WTC11 (cell line): Measurements from ENCODE around the gene LNX1. TPM values are rescaled to one million over a fixed set of nuclear protein-coding genes. Genes with fewer than 3 reads are reported as not detected.

ENCODE experiments used
- ATAC-seq: fragments of 200-7000 bp; cut with Tn5 transposase; 2 replicates; pipeline ENCODE4 v1.10.0; 2021; ENCODE audit warnings: mild to moderate bottlenecking, moderate library complexity
- CTCF ChIA-PET: fragments of 300-600 bp; sonication (Branson Sonifier 250); formaldehyde crosslinking; loops from one replicate; lab custom pipeline; 2021; ENCODE audit warnings: antibody characterized with exemption; lab: Charles Lee
- POLR2A ChIA-PET: fragments of 350-600 bp; sonication (Branson Sonifier 250); formaldehyde crosslinking; loops from one replicate; lab custom pipeline; 2021; ENCODE audit warnings: antibody characterized with exemption; lab: Charles Lee
- DNase-seq: peaks from one replicate; pipeline ENCODE4 v3.0.0; 2021; ENCODE audit warnings: low spot score
- H3K27ac Mint-ChIP-seq: 2 replicates; pipeline ENCODE4 v1.8.0; 2021; ENCODE audit warnings: mixed read lengths
- H3K27me3 Mint-ChIP-seq: 2 replicates; pipeline ENCODE4 v1.8.0; 2021; ENCODE audit warnings: low read depth, mild to moderate bottlenecking, moderate library complexity, mixed read lengths
- H3K36me3 Mint-ChIP-seq: 2 replicates; pipeline ENCODE4 v1.8.0; 2021; ENCODE audit warnings: mixed read lengths
- H3K4me1 Mint-ChIP-seq: 2 replicates; pipeline ENCODE4 v1.8.0; 2022; ENCODE audit warnings: mixed read lengths
- H3K4me3 Mint-ChIP-seq: 2 replicates; pipeline ENCODE4 v1.8.0; 2021; ENCODE audit warnings: mild to moderate bottlenecking, moderate library complexity, mixed read lengths
- H3K9me3 Mint-ChIP-seq: 2 replicates; pipeline ENCODE4 v1.8.0; 2021; ENCODE audit warnings: mixed read lengths
- ARID4B ChIP-seq: sonication (generic); formaldehyde crosslinking; IDR thresholded peaks from 2 replicates; pipeline ENCODE4 v1.8.0; 2023; ENCODE audit warnings: missing genetic modification reagents, mild to moderate bottlenecking, borderline replicate concordance
- ATF1 ChIP-seq: sonication (generic); formaldehyde crosslinking; IDR thresholded peaks from 2 replicates; pipeline ENCODE4 v1.8.1; 2023; ENCODE audit warnings: mild to moderate bottlenecking, moderate library complexity, missing genetic modification reagents
- ATF2 ChIP-seq: sonication (generic); formaldehyde crosslinking; IDR thresholded peaks from 2 replicates; pipeline ENCODE4 v1.8.1; 2022; ENCODE audit warnings: low read depth, missing genetic modification reagents, borderline replicate concordance
- CBFB ChIP-seq: sonication (generic); formaldehyde crosslinking; IDR thresholded peaks from 2 replicates; pipeline ENCODE4 v1.8.1; 2022; ENCODE audit warnings: mild to moderate bottlenecking, low read depth, missing genetic modification reagents
- FOXK1 ChIP-seq: sonication (generic); formaldehyde crosslinking; IDR thresholded peaks from 2 replicates; pipeline ENCODE4 v1.8.0; 2022; ENCODE audit warnings: mild to moderate bottlenecking, moderate library complexity, missing genetic modification reagents
- GTF2I ChIP-seq: fragments of 250-450 bp; sonication (Bioruptor Pico); conservative IDR thresholded peaks from 2 replicates; pipeline ENCODE4 v1.4.0; 2021; ENCODE audit warnings: mild to moderate bottlenecking
- HMGXB4 ChIP-seq: sonication (generic); formaldehyde crosslinking; IDR thresholded peaks from 2 replicates; pipeline ENCODE4 v1.8.1; 2023; ENCODE audit warnings: mild to moderate bottlenecking, moderate library complexity, missing genetic modification reagents
- JUN ChIP-seq: sonication (generic); formaldehyde crosslinking; IDR thresholded peaks from 2 replicates; pipeline ENCODE4 v1.8.0; 2023; ENCODE audit warnings: mild to moderate bottlenecking, missing genetic modification reagents
- NR3C1 ChIP-seq: sonication (generic); formaldehyde crosslinking; conservative IDR thresholded peaks from 2 replicates; pipeline ENCODE4 v1.8.1; 2023; ENCODE audit warnings: low read depth, mild to moderate bottlenecking, missing genetic modification reagents
- RELA ChIP-seq: sonication (generic); formaldehyde crosslinking; IDR thresholded peaks from 2 replicates; pipeline ENCODE4 v1.8.1; 2022; ENCODE audit warnings: missing genetic modification reagents, mild to moderate bottlenecking, borderline replicate concordance
- RORB ChIP-seq: fragments of 250-450 bp; sonication (Bioruptor Pico); IDR thresholded peaks from 2 replicates; pipeline ENCODE4 v1.9.0; 2021; ENCODE audit warnings: mild to moderate bottlenecking
- TCF7 ChIP-seq: sonication (generic); formaldehyde crosslinking; IDR thresholded peaks from 2 replicates; pipeline ENCODE4 v1.8.0; 2022; ENCODE audit warnings: mild to moderate bottlenecking, low read depth, missing genetic modification reagents, moderate library complexity
- TP53 ChIP-seq: sonication (generic); formaldehyde crosslinking; IDR thresholded peaks from 2 replicates; pipeline ENCODE4 v1.8.1; 2023; ENCODE audit warnings: mild to moderate bottlenecking, missing genetic modification reagents
- ZNF317 ChIP-seq: sonication (generic); formaldehyde crosslinking; IDR thresholded peaks from 2 replicates; pipeline ENCODE4 v1.8.1; 2023; ENCODE audit warnings: low read depth, mild to moderate bottlenecking, moderate library complexity, missing genetic modification reagents, borderline replicate concordance
- ZNF416 ChIP-seq: fragments of 250-450 bp; sonication (Bioruptor Pico); IDR thresholded peaks from 2 replicates; pipeline ENCODE4 v1.9.0; 2021; ENCODE audit warnings: mild to moderate bottlenecking, inconsistent platforms
- ZNF425 ChIP-seq: fragments of 250-450 bp; sonication (Bioruptor Pico); conservative IDR thresholded peaks from 2 replicates; pipeline ENCODE4 v1.9.0; 2021; ENCODE audit warnings: mild to moderate bottlenecking
- ZNF671 ChIP-seq: fragments of 250-450 bp; sonication (Bioruptor Pico); IDR thresholded peaks from 2 replicates; pipeline ENCODE4 v1.8.0; 2021; ENCODE audit warnings: mild to moderate bottlenecking
- total RNA-seq: library from RNA; stranded (reverse); gene quantifications from 3 replicates; pipeline ENCODE4 v1.2.3, GENCODE V29; 2021
- TF ChIP-seq, protein P1 (sequence below): sonication (generic); formaldehyde crosslinking; IDR thresholded peaks from 2 replicates; pipeline ENCODE4 v1.8.0; 2022; ENCODE audit warnings: mild to moderate bottlenecking, missing genetic modification reagents
- TF ChIP-seq, protein P2 (sequence below): sonication (generic); formaldehyde crosslinking; IDR thresholded peaks from 2 replicates; pipeline ENCODE4 v1.8.1; 2023; ENCODE audit warnings: mild to moderate bottlenecking, missing genetic modification reagents, moderate library complexity

LNX1 gene
- total RNA-seq, 1 experiment from 2014 or later = 5.9 TPM

GRCh38 chr4:53527326-53527725 lies 64.0 kb downstream of the LNX1 start (continued):
- TF ChIP-seq ARID4B (CRISPR knock-in tag) = no peak
- no peak for TF ChIP-seq FOXK1 (CRISPR knock-in tag)
- TF ChIP-seq GTF2I (CRISPR knock-in tag) = no peak
- TF ChIP-seq RORB = no peak
- no peak for TF ChIP-seq JUN
- no peak for TF ChIP-seq ZNF416 (CRISPR knock-in tag)

- DNase-seq (no peak), ATAC-seq (no peak)
- Mint-ChIP-seq H3K27ac (no peak overlapping the region), H3K4me1 (peaks cover 21% of the 10 kb centered on the region), H3K9me3 (no peaks in the 10 kb centered on the region), H3K27me3 (no peaks in the 10 kb centered on the region; the same call in 1 of the 2 replicates), H3K36me3 (no peaks in the 10 kb centered on the region), H3K4me3 (no peak overlapping the region)
- no peak for TF ChIP-seq ZNF425 (CRISPR knock-in tag)
- TF ChIP-seq TCF7 (CRISPR knock-in tag) = no peak
- no peak for TF ChIP-seq ATF1 (CRISPR knock-in tag)
- TF ChIP-seq NR3C1 (CRISPR knock-in tag) = no peak
- TF ChIP-seq, protein P1, sequence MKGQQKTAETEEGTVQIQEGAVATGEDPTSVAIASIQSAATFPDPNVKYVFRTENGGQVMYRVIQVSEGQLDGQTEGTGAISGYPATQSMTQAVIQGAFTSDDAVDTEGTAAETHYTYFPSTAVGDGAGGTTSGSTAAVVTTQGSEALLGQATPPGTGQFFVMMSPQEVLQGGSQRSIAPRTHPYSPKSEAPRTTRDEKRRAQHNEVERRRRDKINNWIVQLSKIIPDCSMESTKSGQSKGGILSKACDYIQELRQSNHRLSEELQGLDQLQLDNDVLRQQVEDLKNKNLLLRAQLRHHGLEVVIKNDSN (CRISPR knock-in tag) = no peak
- TF ChIP-seq ZNF317 (CRISPR knock-in tag) = no peak
- TF ChIP-seq HMGXB4 (CRISPR knock-in tag) = no peak
- no peak for TF ChIP-seq TP53 (CRISPR knock-in tag)
- TF ChIP-seq, protein P2, sequence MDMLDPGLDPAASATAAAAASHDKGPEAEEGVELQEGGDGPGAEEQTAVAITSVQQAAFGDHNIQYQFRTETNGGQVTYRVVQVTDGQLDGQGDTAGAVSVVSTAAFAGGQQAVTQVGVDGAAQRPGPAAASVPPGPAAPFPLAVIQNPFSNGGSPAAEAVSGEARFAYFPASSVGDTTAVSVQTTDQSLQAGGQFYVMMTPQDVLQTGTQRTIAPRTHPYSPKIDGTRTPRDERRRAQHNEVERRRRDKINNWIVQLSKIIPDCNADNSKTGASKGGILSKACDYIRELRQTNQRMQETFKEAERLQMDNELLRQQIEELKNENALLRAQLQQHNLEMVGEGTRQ (CRISPR knock-in tag) = no peak
- no peak for TF ChIP-seq ZNF671 (CRISPR knock-in tag)
- no peak for TF ChIP-seq ATF2 (CRISPR knock-in tag)
- TF ChIP-seq RELA (CRISPR knock-in tag) = no peak
- TF ChIP-seq CBFB = no peak
- ChIA-PET POLR2A (no interaction called here), CTCF (no interaction called here)
These were observed 69.0 kb downstream of the LNX1 start for GRCh38 chr4:53522334-53522733.
